GM12878 (cell line): Measurements from ENCODE around the gene CDH15.

Experiments used
- MXI1 ChIP-seq: fragments of 150-350 bp; IDR thresholded peaks from 2 replicates; pipeline ENCODE4 v1.6.1; 2011; ENCODE audit warnings: low read depth, mild to moderate bottlenecking, inconsistent platforms, low read length, improper control_type of control experiment
- NFIC ChIP-seq: IDR thresholded peaks from 2 replicates; pipeline ENCODE4 v1.6.1; 2012; ENCODE audit warnings: low read depth, mild to moderate bottlenecking, inconsistent platforms, low read length, moderate library complexity
- YBX1 ChIP-seq: fragments of 450-650 bp; IDR thresholded peaks from 2 replicates; pipeline ENCODE4 v1.6.1; 2016; ENCODE audit warnings: antibody characterized with exemption
- YY1 ChIP-seq: IDR thresholded peaks from 2 replicates; pipeline ENCODE4 v1.6.1; 2011; ENCODE audit warnings: low read depth, mild to moderate bottlenecking, low read length
- ZBED1 ChIP-seq: IDR thresholded peaks from 2 replicates; pipeline ENCODE4 v1.6.1; 2016; ENCODE audit warnings: borderline replicate concordance
- TF ChIP-seq, protein P1 (sequence below): IDR thresholded peaks from 2 replicates; pipeline ENCODE4 v1.6.1; 2011; ENCODE audit warnings: mild to moderate bottlenecking, low read depth, low read length, moderate library complexity; ENCODE audit not compliant: insufficient replicate concordance
- TF ChIP-seq, protein P2 (sequence below): IDR thresholded peaks from 2 replicates; pipeline ENCODE4 v1.6.1; 2012; ENCODE audit warnings: low read length, inconsistent platforms
- TF ChIP-seq, protein P3 (sequence below): IDR thresholded peaks from 2 replicates; pipeline ENCODE4 v1.6.1; 2012; ENCODE audit warnings: mild to moderate bottlenecking, low read depth, low read length

DNA sequence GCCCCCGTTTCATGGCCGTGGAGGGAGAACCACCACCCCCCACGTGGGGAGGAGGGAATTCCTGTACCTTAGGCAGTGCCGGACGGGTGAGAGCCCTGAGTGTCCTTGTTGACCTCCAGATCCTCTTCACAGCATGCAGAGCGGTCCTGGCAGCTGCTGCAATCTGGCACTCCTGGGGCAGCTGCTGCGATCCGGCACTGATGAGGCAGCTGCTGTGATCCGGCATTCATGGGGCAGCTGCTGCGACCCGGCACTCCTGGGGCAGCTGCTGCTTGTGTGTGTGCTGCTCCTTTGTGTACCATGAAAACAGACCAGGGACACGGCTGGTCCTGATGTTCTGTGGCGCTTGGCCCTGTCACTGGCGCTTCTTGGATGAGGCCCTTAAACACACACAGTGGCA is 58.7 kb downstream of the CDH15 start:
- TF ChIP-seq, protein P1, sequence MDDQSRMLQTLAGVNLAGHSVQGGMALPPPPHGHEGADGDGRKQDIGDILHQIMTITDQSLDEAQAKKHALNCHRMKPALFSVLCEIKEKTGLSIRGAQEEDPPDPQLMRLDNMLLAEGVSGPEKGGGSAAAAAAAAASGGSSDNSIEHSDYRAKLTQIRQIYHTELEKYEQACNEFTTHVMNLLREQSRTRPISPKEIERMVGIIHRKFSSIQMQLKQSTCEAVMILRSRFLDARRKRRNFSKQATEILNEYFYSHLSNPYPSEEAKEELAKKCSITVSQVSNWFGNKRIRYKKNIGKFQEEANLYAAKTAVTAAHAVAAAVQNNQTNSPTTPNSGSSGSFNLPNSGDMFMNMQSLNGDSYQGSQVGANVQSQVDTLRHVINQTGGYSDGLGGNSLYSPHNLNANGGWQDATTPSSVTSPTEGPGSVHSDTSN: no peak
- no peak for TF ChIP-seq YY1
- TF ChIP-seq NFIC: no peak
- TF ChIP-seq YBX1: no peak
- TF ChIP-seq, protein P2, sequence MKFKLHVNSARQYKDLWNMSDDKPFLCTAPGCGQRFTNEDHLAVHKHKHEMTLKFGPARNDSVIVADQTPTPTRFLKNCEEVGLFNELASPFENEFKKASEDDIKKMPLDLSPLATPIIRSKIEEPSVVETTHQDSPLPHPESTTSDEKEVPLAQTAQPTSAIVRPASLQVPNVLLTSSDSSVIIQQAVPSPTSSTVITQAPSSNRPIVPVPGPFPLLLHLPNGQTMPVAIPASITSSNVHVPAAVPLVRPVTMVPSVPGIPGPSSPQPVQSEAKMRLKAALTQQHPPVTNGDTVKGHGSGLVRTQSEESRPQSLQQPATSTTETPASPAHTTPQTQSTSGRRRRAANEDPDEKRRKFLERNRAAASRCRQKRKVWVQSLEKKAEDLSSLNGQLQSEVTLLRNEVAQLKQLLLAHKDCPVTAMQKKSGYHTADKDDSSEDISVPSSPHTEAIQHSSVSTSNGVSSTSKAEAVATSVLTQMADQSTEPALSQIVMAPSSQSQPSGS: no peak
- TF ChIP-seq, protein P3, sequence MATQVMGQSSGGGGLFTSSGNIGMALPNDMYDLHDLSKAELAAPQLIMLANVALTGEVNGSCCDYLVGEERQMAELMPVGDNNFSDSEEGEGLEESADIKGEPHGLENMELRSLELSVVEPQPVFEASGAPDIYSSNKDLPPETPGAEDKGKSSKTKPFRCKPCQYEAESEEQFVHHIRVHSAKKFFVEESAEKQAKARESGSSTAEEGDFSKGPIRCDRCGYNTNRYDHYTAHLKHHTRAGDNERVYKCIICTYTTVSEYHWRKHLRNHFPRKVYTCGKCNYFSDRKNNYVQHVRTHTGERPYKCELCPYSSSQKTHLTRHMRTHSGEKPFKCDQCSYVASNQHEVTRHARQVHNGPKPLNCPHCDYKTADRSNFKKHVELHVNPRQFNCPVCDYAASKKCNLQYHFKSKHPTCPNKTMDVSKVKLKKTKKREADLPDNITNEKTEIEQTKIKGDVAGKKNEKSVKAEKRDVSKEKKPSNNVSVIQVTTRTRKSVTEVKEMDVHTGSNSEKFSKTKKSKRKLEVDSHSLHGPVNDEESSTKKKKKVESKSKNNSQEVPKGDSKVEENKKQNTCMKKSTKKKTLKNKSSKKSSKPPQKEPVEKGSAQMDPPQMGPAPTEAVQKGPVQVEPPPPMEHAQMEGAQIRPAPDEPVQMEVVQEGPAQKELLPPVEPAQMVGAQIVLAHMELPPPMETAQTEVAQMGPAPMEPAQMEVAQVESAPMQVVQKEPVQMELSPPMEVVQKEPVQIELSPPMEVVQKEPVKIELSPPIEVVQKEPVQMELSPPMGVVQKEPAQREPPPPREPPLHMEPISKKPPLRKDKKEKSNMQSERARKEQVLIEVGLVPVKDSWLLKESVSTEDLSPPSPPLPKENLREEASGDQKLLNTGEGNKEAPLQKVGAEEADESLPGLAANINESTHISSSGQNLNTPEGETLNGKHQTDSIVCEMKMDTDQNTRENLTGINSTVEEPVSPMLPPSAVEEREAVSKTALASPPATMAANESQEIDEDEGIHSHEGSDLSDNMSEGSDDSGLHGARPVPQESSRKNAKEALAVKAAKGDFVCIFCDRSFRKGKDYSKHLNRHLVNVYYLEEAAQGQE: no peak
- TF ChIP-seq MXI1: no peak
- no peak for TF ChIP-seq ZBED1
